Hepatocyte (in vitro differentiated cells): ENCODE results near the gene PTPRN2.
"Not testable (repeated sequence)": the region's sequence is repeated elsewhere in the genome, so short reads cannot be mapped to it uniquely, and the experiment has no call there.

Source experiments
- CTCF ChIP-seq: fragments of 200-600 bp; sonication (generic); IDR thresholded peaks from 2 replicates; pipeline ENCODE4 v1.5.1; 2016; ENCODE audit warnings: antibody characterized with exemption, mild to moderate bottlenecking; ENCODE audit not compliant: poor library complexity
- EZH2phosphoT487 ChIP-seq: fragments of 200-600 bp; sonication (generic); IDR thresholded peaks from one replicate; pipeline ENCODE4 v1.6.1; 2018; ENCODE audit warnings: antibody characterized with exemption, mild to moderate bottlenecking, low read depth, moderate library complexity; ENCODE audit not compliant: unreplicated experiment, severe bottlenecking

- TF ChIP-seq CTCF, EZH2phosphoT487: not testable (repeated sequence)
Observed at GRCh38 chr7:157725312-157725711, 862.3 kb downstream of the PTPRN2 start.
